ENCODE results near the gene NAT10. TPM values are rescaled to one million over a fixed set of nuclear protein-coding genes. Genes with fewer than 3 reads are reported as not detected.
"Not testable (repeated sequence)": the region's sequence is repeated elsewhere in the genome, so short reads cannot be mapped to it uniquely, and the experiment has no call there.

The NAT10 gene
- total and polyA plus RNA-seq, 8 donors: 30.0 to 69.3 (median 62.6) TPM

DNA sequence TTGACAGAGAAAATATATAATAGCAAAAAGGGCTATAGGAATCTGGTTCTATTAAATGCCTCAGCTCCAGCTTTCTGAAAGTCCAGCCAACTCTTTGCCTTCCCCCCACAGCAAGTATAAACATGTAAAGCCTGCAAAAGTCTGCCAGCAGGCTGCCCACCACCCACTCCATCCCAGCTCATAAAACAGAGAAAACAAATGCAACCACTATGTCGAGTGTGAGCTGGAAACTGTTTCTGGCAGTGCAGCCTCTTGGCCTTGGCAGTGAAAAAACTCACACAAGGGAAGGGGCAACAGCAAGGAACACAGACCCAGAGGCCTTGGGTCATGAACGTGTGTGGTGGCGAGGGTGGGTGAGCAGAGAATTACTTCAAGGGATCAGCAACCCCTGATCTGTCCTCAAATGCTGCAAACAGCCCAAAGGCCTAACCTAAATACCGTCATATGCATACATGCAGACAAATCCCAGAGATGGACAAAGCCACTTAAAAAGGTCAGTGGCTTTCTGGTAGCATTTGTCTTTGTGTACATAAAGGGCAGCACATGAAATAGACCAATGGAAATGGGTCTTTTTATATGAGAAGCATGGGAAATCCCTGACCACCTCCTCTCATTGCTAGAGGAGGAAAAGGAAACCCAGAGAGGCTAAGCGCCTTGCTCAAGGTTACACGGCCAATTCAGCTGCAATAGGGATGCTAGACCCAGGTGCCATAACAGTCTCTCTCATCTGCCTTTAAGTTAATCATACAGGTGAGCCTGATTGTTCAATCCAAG lies 74.8 kb downstream of the NAT10 start:
- Histone ChIP-seq H3K4me3 (no peak overlapping the region), H3K36me3 (no peaks in the 10 kb centered on the region), H3K9me3 (no peaks in the 10 kb centered on the region), H3K4me1 (no peaks in the 10 kb centered on the region), H3K27me3 (no peaks in the 10 kb centered on the region), H3K27ac (no peak overlapping the region)
- intact Hi-C loops (cut with DNase I): no loop called here
- TF ChIP-seq, protein P1, sequence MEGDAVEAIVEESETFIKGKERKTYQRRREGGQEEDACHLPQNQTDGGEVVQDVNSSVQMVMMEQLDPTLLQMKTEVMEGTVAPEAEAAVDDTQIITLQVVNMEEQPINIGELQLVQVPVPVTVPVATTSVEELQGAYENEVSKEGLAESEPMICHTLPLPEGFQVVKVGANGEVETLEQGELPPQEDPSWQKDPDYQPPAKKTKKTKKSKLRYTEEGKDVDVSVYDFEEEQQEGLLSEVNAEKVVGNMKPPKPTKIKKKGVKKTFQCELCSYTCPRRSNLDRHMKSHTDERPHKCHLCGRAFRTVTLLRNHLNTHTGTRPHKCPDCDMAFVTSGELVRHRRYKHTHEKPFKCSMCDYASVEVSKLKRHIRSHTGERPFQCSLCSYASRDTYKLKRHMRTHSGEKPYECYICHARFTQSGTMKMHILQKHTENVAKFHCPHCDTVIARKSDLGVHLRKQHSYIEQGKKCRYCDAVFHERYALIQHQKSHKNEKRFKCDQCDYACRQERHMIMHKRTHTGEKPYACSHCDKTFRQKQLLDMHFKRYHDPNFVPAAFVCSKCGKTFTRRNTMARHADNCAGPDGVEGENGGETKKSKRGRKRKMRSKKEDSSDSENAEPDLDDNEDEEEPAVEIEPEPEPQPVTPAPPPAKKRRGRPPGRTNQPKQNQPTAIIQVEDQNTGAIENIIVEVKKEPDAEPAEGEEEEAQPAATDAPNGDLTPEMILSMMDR (IDR thresholded peaks at IDR 0.05): no peak
- ATAC-seq (no peak), DNase-seq (no peak)

DNA sequence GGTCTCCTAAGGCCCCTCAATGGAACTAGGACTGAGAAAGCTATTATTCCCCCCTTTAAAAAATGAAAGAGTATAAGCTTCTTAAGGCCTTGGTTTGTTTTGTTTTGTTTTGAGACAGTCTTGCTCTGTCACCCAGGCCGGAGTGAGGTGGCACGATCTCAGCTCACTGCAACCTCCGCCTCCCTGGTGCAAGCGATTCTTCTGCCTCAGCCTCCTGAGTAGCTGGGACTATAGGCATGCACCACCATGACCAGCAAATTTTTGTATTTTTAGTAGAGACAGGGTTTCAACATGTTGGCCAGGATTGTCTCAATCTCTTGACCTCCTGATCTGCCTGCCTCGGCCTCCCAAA lies 75.4 kb downstream of the NAT10 start:
- ATAC-seq; H3K36me3 ChIP-seq; H3K27me3 ChIP-seq; DNase-seq; H3K27ac ChIP-seq; H3K4me3 ChIP-seq; intact Hi-C loops (cut with DNase I); H3K4me1 ChIP-seq; H3K9me3 ChIP-seq: not testable (repeated sequence)

DNA sequence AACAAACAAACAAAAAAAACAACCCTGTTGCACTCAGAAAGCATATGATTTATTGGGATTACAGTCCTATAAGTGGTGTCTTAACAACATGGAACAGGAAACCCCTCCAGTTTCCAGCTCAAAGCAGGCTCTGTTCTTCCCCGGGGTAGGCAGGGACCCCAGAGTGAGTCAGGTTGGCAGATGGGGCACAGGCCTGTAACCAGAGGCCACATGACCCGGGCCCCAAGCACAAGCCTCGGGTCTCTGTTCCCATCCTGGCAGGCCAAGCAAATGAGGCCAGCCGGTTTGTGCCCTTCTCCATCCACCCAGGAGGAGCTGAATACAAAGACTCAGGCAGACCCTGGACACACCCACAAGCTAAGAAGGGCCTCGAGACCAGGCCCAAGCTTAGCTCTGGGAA lies 75.8 kb downstream of the NAT10 start:
- DNase-seq: no peak
- Histone ChIP-seq H3K36me3 (no peaks in the 10 kb centered on the region), H3K4me3 (no peak overlapping the region), H3K4me1 (peaks cover 0 to 3% of the 10 kb centered on the region in 2 donors), H3K27ac (no peak overlapping the region), H3K9me3 (no peaks in the 10 kb centered on the region), H3K27me3 (no peaks in the 10 kb centered on the region)
- intact Hi-C loops (cut with DNase I): no loop called here
- ATAC-seq: no peak
- TF ChIP-seq, protein P1 (IDR thresholded peaks at IDR 0.05): no peak

- H3K27ac ChIP-seq: no peak overlapping the region
- intact Hi-C loops (cut with DNase I): no loop called here
- no peaks in the 10 kb centered on the region for H3K36me3 ChIP-seq
- DNase-seq (no peak), ATAC-seq (no peak)
- H3K27me3 ChIP-seq: no peaks in the 10 kb centered on the region
- H3K4me1 ChIP-seq: peaks cover 0 to 4% of the 10 kb centered on the region in 2 donors
- no peaks in the 10 kb centered on the region for H3K9me3 ChIP-seq
- no peak overlapping the region for H3K4me3 ChIP-seq
- TF ChIP-seq, protein P1 (IDR thresholded peaks at IDR 0.05): no peak
Measured at GRCh38 chr11:34181856-34182405, 76.5 kb downstream of the NAT10 start.

- Histone ChIP-seq H3K27ac (no peak overlapping the region), H3K4me1 (peaks cover 0 to 4% of the 10 kb centered on the region in 2 donors), H3K9me3 (no peaks in the 10 kb centered on the region), H3K36me3 (no peaks in the 10 kb centered on the region), H3K27me3 (no peaks in the 10 kb centered on the region), H3K4me3 (no peak overlapping the region)
- intact Hi-C loops (cut with DNase I): no loop called here
- TF ChIP-seq, protein P1 (IDR thresholded peaks at IDR 0.05): no peak
- ATAC-seq (no peak), DNase-seq (no peak)
Measured at GRCh38 chr11:34182425-34182824, 77.0 kb downstream of the NAT10 start.

All from left lung (tissue), 10 donors.